Transverse colon (tissue), 4 donors: ENCODE data around the gene SNAI3. TPM values are rescaled to one million over a fixed set of nuclear protein-coding genes. Genes with fewer than 3 reads are reported as not detected.

Experiments used
- DNase-seq: peaks from one replicate; pipeline ENCODE4 v3.0.0-alpha.2; 2019
- H3K27ac ChIP-seq, 4 donors: fragments of 200-600 bp; sonication (generic); 2 replicates each; pipeline ENCODE4 v1.5.1; 2016 to 2018; ENCODE audit warnings: inconsistent platforms in 4 of 4
- H3K27me3 ChIP-seq: fragments of 200-600 bp; sonication (generic); 2 replicates; pipeline ENCODE4 v1.5.1; 2017; ENCODE audit warnings: inconsistent platforms
- H3K36me3 ChIP-seq, 4 donors: fragments of 200-600 bp; sonication (generic); 2 replicates each; pipeline ENCODE4 v1.5.1; 2017 to 2019; ENCODE audit warnings: inconsistent platforms in 4 of 4
- H3K4me1 ChIP-seq, 4 donors: fragments of 200-600 bp; sonication (generic); 2 replicates each; pipeline ENCODE4 v1.5.1; 2017 to 2020; ENCODE audit warnings: inconsistent platforms in 4 of 4
- H3K4me3 ChIP-seq, 4 donors: fragments of 200-600 bp; sonication (generic); 1 replicate in 1 of 4; 2 replicates in 3 of 4; pipeline versions ENCODE4 v1.5.1 to v1.6.1; 2017 to 2019; ENCODE audit warnings: inconsistent platforms in 4 of 4
- H3K9me3 ChIP-seq, 2 donors: fragments of 200-600 bp; sonication (generic); 2 replicates each; pipeline ENCODE4 v1.5.1; 2017 to 2019; ENCODE audit warnings: inconsistent platforms in 2 of 2
- EP300 ChIP-seq: sonication (generic); formaldehyde crosslinking; IDR thresholded peaks from one replicate; pipeline ENCODE4 v1.6.1; 2017; ENCODE audit warnings: antibody characterized with exemption, low read depth
- POLR2A ChIP-seq: fragments of 450-650 bp; IDR thresholded peaks from one replicate; pipeline ENCODE4 v1.6.1; 2016; ENCODE audit warnings: antibody characterized with exemption, mild to moderate bottlenecking, moderate library complexity
- POLR2AphosphoS5 ChIP-seq, 3 donors: sonication (generic); formaldehyde crosslinking; IDR thresholded peaks; one replicate each; pipeline ENCODE4 v1.6.1; 2016; ENCODE audit warnings: antibody characterized with exemption in 3 of 3
- WGBS, 2 donors: methylation state at CpG; one replicate each; pipeline ENCODE4 v1.1.5; 2018; ENCODE audit warnings: low coverage in 1 of 2; 5-methylcytosine and 5-hydroxymethylcytosine counted together
- in situ Hi-C, 4 donors: fragments of 200-750 bp; cut with MboI; loops; one replicate each; pipeline versions ENCODE4 v1.15.0 to v1.15.1; 2017; ENCODE audit warnings: low sequenced_read_pairs in 3 of 4, low pct_ligation_motif_present in 1 of 4, low pct_unique_long_range_greater_than_20kb in 1 of 4
- intact Hi-C: fragments of 100-400 bp; cut with DNase I; formaldehyde crosslinking; loops from one replicate; pipeline ENCODE4 v1.15.1; 2023; ENCODE audit warnings: low total_unique reads
- total RNA-seq, 4 donors: library from RNA; depleted of rRNA; stranded (reverse); fragments of >200 nt; gene quantifications; one replicate each; pipeline ENCODE4 v1.1.0, GENCODE V29; 2016
- TF ChIP-seq, protein P1 (sequence below), 5 experiments: fragments of 200-600 bp in 3 of 5; fragments of 450-650 bp in 2 of 5; sonication (generic) in 3 of 5; IDR thresholded peaks; 1 replicate in 2 of 5; 2 replicates in 3 of 5; pipeline ENCODE4 v1.5.1; 2016 to 2017; ENCODE audit warnings: antibody characterized with exemption in 5 of 5, inconsistent platforms in 3 of 5, mild to moderate bottlenecking in 2 of 5, moderate library complexity in 1 of 5

Gene SNAI3
- total RNA-seq, 4 donors from 2014 or later = 0.27 to 2.9 (median 0.75) TPM; not detected in 1

GRCh38 chr16:88647178-88648070 is 38.9 kb downstream of the SNAI3 start:
- WGBS, 2 donors = 93% methylated on average over 22 of the region's 22 CpGs; no CpG with 5 or more reads in 1 of the 2 donors
- DNase-seq = no peak
- H3K27ac ChIP-seq = no peak overlapping the region

DNA sequence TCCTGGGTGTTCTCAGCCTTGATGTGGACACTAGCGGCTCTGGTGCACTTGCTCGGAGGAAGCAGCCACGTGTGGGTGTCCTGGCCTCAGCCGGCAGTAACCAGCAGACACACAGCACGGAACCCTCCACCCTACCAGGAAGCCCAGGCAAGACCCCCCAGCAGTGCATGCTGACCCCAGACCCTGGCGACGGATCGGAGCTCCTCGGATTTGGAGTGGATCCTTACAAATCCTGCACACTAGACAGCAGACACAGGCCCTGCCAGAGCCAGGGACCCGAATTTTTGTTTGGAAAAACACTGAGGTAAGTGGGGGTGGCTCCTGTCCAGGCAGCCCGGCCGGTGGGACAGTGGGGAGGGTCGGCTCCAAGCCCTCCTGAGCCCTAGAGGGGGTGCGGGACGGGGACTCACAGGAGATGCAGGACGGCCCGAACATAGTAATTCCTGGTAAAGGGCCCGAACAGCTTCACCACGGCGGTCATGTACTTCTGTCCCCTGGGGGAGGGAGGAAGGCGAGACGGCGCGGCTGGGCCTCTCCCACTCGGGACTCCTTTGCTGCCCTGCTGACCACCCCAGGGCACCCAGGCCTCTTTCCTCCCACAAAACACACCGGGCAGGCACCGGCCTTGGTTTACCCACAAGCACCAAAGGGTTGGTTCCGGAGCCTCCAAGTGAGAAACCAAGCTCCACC is 39.8 kb downstream of the SNAI3 start:
- intact Hi-C loops (no loop called here), in situ Hi-C loops (no loop called here)
- no peaks in the 10 kb centered on the region for H3K27me3 ChIP-seq
- no peaks in the 10 kb centered on the region for H3K9me3 ChIP-seq
- WGBS, 2 donors = 92% methylated on average over 25 of the region's 28 CpGs; no CpG with 5 or more reads in 1 of the 2 donors
- H3K27ac ChIP-seq = peak overlapping the region in 1 of 4 donors; percentile 65
- no peaks in the 10 kb centered on the region for H3K36me3 ChIP-seq
- no peak overlapping the region for H3K4me3 ChIP-seq
- peaks cover 9 to 40% (median 23%) of the 10 kb centered on the region in 4 donors for H3K4me1 ChIP-seq
- no peak for TF ChIP-seq POLR2AphosphoS5 (IDR thresholded peaks at IDR 0.05)
- no peak for TF ChIP-seq POLR2A
- TF ChIP-seq EP300 = no peak
- TF ChIP-seq, protein P1, sequence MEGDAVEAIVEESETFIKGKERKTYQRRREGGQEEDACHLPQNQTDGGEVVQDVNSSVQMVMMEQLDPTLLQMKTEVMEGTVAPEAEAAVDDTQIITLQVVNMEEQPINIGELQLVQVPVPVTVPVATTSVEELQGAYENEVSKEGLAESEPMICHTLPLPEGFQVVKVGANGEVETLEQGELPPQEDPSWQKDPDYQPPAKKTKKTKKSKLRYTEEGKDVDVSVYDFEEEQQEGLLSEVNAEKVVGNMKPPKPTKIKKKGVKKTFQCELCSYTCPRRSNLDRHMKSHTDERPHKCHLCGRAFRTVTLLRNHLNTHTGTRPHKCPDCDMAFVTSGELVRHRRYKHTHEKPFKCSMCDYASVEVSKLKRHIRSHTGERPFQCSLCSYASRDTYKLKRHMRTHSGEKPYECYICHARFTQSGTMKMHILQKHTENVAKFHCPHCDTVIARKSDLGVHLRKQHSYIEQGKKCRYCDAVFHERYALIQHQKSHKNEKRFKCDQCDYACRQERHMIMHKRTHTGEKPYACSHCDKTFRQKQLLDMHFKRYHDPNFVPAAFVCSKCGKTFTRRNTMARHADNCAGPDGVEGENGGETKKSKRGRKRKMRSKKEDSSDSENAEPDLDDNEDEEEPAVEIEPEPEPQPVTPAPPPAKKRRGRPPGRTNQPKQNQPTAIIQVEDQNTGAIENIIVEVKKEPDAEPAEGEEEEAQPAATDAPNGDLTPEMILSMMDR (IDR thresholded peaks at IDR 0.05) = no peak
- DNase-seq = no peak

More at GRCh38 chr16:88647178-88648070, 38.9 kb downstream of the SNAI3 start:
- TF ChIP-seq EP300 = no peak
- TF ChIP-seq POLR2AphosphoS5 (IDR thresholded peaks at IDR 0.05) = no peak
- TF ChIP-seq, protein P1 (IDR thresholded peaks at IDR 0.05) = no peak
- no peak for TF ChIP-seq POLR2A
- Histone ChIP-seq H3K4me3 (no peak overlapping the region), H3K27me3 (no peaks in the 10 kb centered on the region), H3K4me1 (peaks cover 9 to 44% (median 28%) of the 10 kb centered on the region in 4 donors), H3K9me3 (no peaks in the 10 kb centered on the region), H3K36me3 (no peaks in the 10 kb centered on the region)
- intact Hi-C loops (no loop called here), in situ Hi-C loops (no loop called here)

GRCh38 chr16:88645941-88646340 is 40.4 kb downstream of the SNAI3 start:
- Histone ChIP-seq H3K27ac (peak overlapping the region in 1 of 4 donors; percentile 65), H3K27me3 (peaks cover 3% of the 10 kb centered on the region), H3K9me3 (no peaks in the 10 kb centered on the region), H3K36me3 (no peaks in the 10 kb centered on the region), H3K4me1 (peaks cover 6 to 34% (median 18%) of the 10 kb centered on the region in 4 donors), H3K4me3 (no peak overlapping the region)
- in situ Hi-C loops = no loop called here
- intact Hi-C loops = no loop called here
- DNase-seq = no peak
- TF ChIP-seq POLR2A = no peak
- TF ChIP-seq POLR2AphosphoS5 (IDR thresholded peaks at IDR 0.05) = no peak
- TF ChIP-seq EP300 = no peak
- TF ChIP-seq, protein P1 (IDR thresholded peaks at IDR 0.05) = no peak
- WGBS, 2 donors = 76% methylated on average over 18 of the region's 23 CpGs; no CpG with 5 or more reads in 1 of the 2 donors

GRCh38 chr16:88645455-88645854 is 40.9 kb downstream of the SNAI3 start:
- H3K27ac ChIP-seq = peak overlapping the region in 1 of 4 donors; percentile 65
- H3K36me3 ChIP-seq = no peaks in the 10 kb centered on the region
- WGBS, 2 donors = 70% methylated on average over 15 of the region's 16 CpGs; no CpG with 5 or more reads in 1 of the 2 donors
- no peak for DNase-seq
- no peaks in the 10 kb centered on the region for H3K9me3 ChIP-seq
- peaks cover 8% of the 10 kb centered on the region for H3K27me3 ChIP-seq
- intact Hi-C loops = no loop called here
- in situ Hi-C loops = no loop called here
- no peak for TF ChIP-seq POLR2A
- TF ChIP-seq, protein P1 (IDR thresholded peaks at IDR 0.05) = no peak
- TF ChIP-seq EP300 = no peak
- no peak for TF ChIP-seq POLR2AphosphoS5 (IDR thresholded peaks at IDR 0.05)
- no peak overlapping the region for H3K4me3 ChIP-seq
- H3K4me1 ChIP-seq = peaks cover 6 to 34% (median 17%) of the 10 kb centered on the region in 4 donors
